Anterior cingulate cortex (tissue), 58 donors: ENCODE measurements around the gene DENND1A.
A peak's percentile ranks its signal among the peaks of the same experiment; 100 is the strongest.
"Not testable (repeated sequence)": the region's sequence is repeated elsewhere in the genome, so short reads cannot be mapped to it uniquely, and the experiment has no call there.

ENCODE experiments used
- DNase-seq, 58 donors: peaks; one replicate each; lab custom pipeline; 2025; lab: John Stamatoyannopoulos, UW

Gene DENND1A

GRCh38 chr9:123453831-123454321, 476.1 kb downstream of the DENND1A start:
- peak in 53 of 58 donors; percentile 22 to 94 (median 71) for DNase-seq

- DNase-seq = no peak
Observed at GRCh38 chr9:123453076-123453667, 476.8 kb downstream of the DENND1A start.

- peak in 10 of 58 donors; percentile 16 to 43 (median 26) for DNase-seq
Observed at GRCh38 chr9:123450996-123451395, 478.9 kb downstream of the DENND1A start.

GRCh38 chr9:123450098-123450770, 479.7 kb downstream of the DENND1A start:
- DNase-seq = no peak

GRCh38 chr9:123447934-123448646, 481.8 kb downstream of the DENND1A start:
- no peak for DNase-seq

- no peak for DNase-seq
Observed at GRCh38 chr9:123445981-123446610, 483.8 kb downstream of the DENND1A start.

GRCh38 chr9:123445116-123445515, 484.8 kb downstream of the DENND1A start:
- DNase-seq = no peak

GRCh38 chr9:123441769-123442168, 488.2 kb downstream of the DENND1A start:
- no peak for DNase-seq

GRCh38 chr9:123440256-123440655, 489.7 kb downstream of the DENND1A start:
- no peak for DNase-seq

- no peak for DNase-seq
Observed at GRCh38 chr9:123438821-123439220, 491.1 kb downstream of the DENND1A start.

- no peak for DNase-seq
Observed at GRCh38 chr9:123438321-123438720, 491.6 kb downstream of the DENND1A start.

GRCh38 chr9:123437201-123437600, 492.7 kb downstream of the DENND1A start:
- peak in 3 of 58 donors; percentile 9 to 12 (median 10) for DNase-seq

- no peak for DNase-seq
Observed at GRCh38 chr9:123435471-123435870, 494.5 kb downstream of the DENND1A start.

GRCh38 chr9:123434619-123435240, 495.2 kb downstream of the DENND1A start:
- no peak for DNase-seq

GRCh38 chr9:123432331-123433236, 497.3 kb downstream of the DENND1A start:
- DNase-seq = no peak

GRCh38 chr9:123431581-123431980, 498.3 kb downstream of the DENND1A start:
- no peak for DNase-seq

GRCh38 chr9:123428450-123428849, 501.5 kb downstream of the DENND1A start:
- not testable (repeated sequence) for DNase-seq

- DNase-seq = no peak
Observed at GRCh38 chr9:123426406-123426805, 503.5 kb downstream of the DENND1A start.

- no peak for DNase-seq
Observed at GRCh38 chr9:123425836-123426365, 504.0 kb downstream of the DENND1A start.
